HG03558 (cell line): ENCODE measurements around the gene TSPAN10.

ENCODE experiments used
- ATAC-seq: cut with Tn5 transposase; IDR thresholded peaks from one replicate; pipeline ENCODE4 v1.9.1; 2021; ENCODE audit warnings: moderate number of reproducible peaks; ENCODE audit not compliant: unreplicated experiment; ENCODE audit errors: extremely low read depth

The TSPAN10 gene

GRCh38 chr17:81684442-81684911, 47.5 kb downstream of the TSPAN10 start:
- ATAC-seq, result no peak

GRCh38 chr17:81685108-81685507, 48.1 kb downstream of the TSPAN10 start:
- ATAC-seq, result no peak

GRCh38 chr17:81686614-81687013, 49.6 kb downstream of the TSPAN10 start:
- no peak for ATAC-seq

- ATAC-seq, result no peak
Observed at GRCh38 chr17:81687770-81688541, 51.0 kb downstream of the TSPAN10 start.

GRCh38 chr17:81688616-81689015, 51.6 kb downstream of the TSPAN10 start:
- no peak for ATAC-seq

GRCh38 chr17:81690066-81690465, 53.1 kb downstream of the TSPAN10 start:
- ATAC-seq, result no peak

- no peak for ATAC-seq
Observed at GRCh38 chr17:81690549-81690948, 53.6 kb downstream of the TSPAN10 start.

GRCh38 chr17:81691196-81691595, 54.2 kb downstream of the TSPAN10 start:
- no peak for ATAC-seq

- no peak for ATAC-seq
Observed at GRCh38 chr17:81691608-81692007, 54.6 kb downstream of the TSPAN10 start.

- ATAC-seq, result no peak
Observed at GRCh38 chr17:81693509-81694210, 56.7 kb downstream of the TSPAN10 start.

- no peak for ATAC-seq
Observed at GRCh38 chr17:81694810-81695209, 57.8 kb downstream of the TSPAN10 start.

- no peak for ATAC-seq
Observed at GRCh38 chr17:81695211-81695610, 58.2 kb downstream of the TSPAN10 start.

GRCh38 chr17:81695801-81696200, 58.8 kb downstream of the TSPAN10 start:
- no peak for ATAC-seq

- no peak for ATAC-seq
Observed at GRCh38 chr17:81696218-81696941, 59.4 kb downstream of the TSPAN10 start.

- ATAC-seq, result no peak
Observed at GRCh38 chr17:81697261-81698044, 60.5 kb downstream of the TSPAN10 start.
